Ishikawa (cell line): ENCODE measurements around the gene HEMK1.

Experiments
- CEBPB ChIP-seq: IDR thresholded peaks from 2 replicates; pipeline ENCODE4 v1.6.1; 2012
- CREB1 ChIP-seq: IDR thresholded peaks from 2 replicates; pipeline ENCODE4 v1.6.1; 2012; ENCODE audit warnings: low read depth
- EGR1 ChIP-seq: IDR thresholded peaks from 2 replicates; pipeline ENCODE4 v1.6.1; 2012
- EP300 ChIP-seq: IDR thresholded peaks from 2 replicates; pipeline ENCODE4 v1.6.1; 2012; ENCODE audit warnings: borderline replicate concordance
- NFIC ChIP-seq: IDR thresholded peaks from 2 replicates; pipeline ENCODE4 v1.6.1; 2012
- RAD21 ChIP-seq: IDR thresholded peaks from 2 replicates; pipeline ENCODE4 v1.6.1; 2012; ENCODE audit warnings: low read depth
- TAF1 ChIP-seq: IDR thresholded peaks from 2 replicates; pipeline ENCODE4 v1.6.1; 2012; ENCODE audit warnings: low read depth, mild to moderate bottlenecking
- TCF12 ChIP-seq: IDR thresholded peaks from 2 replicates; pipeline ENCODE4 v1.6.1; 2012; ENCODE audit warnings: low read depth
- TEAD4 ChIP-seq: IDR thresholded peaks from 2 replicates; pipeline ENCODE4 v1.6.1; 2012
- YY1 ChIP-seq: IDR thresholded peaks from 2 replicates; pipeline ENCODE4 v1.6.1; 2012; ENCODE audit warnings: low read depth
- ZBTB7A ChIP-seq: IDR thresholded peaks from 2 replicates; pipeline ENCODE4 v1.6.1; 2012; ENCODE audit warnings: low read depth
- TF ChIP-seq, protein P1 (sequence below): IDR thresholded peaks from 2 replicates; pipeline ENCODE4 v1.6.1; 2012; ENCODE audit warnings: low read depth, mild to moderate bottlenecking
- TF ChIP-seq, protein P2 (sequence below): IDR thresholded peaks from 2 replicates; pipeline ENCODE4 v1.6.1; 2012
- TF ChIP-seq, protein P3 (sequence below): IDR thresholded peaks from 2 replicates; pipeline ENCODE4 v1.6.1; 2012

Gene HEMK1

DNA sequence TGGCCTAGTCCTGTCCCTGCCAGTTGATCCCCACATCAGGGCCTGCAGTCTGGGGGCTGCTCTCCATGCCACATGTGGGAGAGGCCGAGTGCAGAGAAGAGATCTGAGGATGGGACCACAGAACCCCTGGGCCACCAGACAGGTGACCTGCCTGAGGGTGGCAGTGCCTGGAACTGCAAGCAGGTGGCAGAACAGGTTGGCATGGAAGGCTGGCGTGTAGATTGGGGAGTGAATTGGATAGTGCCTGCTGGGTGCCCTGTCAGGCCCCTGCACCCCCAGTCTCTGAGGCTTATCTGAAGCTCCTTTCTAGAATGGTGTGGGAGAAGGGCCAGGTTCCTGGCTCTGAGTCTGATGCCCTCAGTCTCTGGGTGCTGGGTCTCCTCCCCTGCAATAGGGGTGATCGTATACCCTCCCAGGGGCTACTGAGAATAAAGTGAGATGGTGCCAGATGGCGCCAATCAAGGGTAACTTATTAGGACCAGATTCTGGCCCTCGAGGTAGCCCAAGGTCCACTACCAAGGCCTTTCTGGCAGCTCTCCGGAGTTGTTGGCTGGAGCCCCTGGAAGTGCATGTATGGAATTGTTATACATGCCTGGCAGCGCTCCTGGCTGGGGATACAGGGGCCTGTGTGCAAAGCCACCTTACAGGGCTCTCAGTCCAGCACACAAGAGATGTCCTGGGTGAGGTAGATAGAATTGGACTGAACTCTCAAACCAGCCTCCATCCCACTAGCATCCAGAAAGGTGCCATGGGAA, 17.5 kb upstream of the HEMK1 start:
- TF ChIP-seq TEAD4 (no peak), NFIC (no peak), CEBPB (no peak), TCF12 (no peak)
- TF ChIP-seq, protein P1, sequence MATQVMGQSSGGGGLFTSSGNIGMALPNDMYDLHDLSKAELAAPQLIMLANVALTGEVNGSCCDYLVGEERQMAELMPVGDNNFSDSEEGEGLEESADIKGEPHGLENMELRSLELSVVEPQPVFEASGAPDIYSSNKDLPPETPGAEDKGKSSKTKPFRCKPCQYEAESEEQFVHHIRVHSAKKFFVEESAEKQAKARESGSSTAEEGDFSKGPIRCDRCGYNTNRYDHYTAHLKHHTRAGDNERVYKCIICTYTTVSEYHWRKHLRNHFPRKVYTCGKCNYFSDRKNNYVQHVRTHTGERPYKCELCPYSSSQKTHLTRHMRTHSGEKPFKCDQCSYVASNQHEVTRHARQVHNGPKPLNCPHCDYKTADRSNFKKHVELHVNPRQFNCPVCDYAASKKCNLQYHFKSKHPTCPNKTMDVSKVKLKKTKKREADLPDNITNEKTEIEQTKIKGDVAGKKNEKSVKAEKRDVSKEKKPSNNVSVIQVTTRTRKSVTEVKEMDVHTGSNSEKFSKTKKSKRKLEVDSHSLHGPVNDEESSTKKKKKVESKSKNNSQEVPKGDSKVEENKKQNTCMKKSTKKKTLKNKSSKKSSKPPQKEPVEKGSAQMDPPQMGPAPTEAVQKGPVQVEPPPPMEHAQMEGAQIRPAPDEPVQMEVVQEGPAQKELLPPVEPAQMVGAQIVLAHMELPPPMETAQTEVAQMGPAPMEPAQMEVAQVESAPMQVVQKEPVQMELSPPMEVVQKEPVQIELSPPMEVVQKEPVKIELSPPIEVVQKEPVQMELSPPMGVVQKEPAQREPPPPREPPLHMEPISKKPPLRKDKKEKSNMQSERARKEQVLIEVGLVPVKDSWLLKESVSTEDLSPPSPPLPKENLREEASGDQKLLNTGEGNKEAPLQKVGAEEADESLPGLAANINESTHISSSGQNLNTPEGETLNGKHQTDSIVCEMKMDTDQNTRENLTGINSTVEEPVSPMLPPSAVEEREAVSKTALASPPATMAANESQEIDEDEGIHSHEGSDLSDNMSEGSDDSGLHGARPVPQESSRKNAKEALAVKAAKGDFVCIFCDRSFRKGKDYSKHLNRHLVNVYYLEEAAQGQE = no peak
- TF ChIP-seq, protein P2, sequence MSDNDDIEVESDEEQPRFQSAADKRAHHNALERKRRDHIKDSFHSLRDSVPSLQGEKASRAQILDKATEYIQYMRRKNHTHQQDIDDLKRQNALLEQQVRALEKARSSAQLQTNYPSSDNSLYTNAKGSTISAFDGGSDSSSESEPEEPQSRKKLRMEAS = no peak

DNA sequence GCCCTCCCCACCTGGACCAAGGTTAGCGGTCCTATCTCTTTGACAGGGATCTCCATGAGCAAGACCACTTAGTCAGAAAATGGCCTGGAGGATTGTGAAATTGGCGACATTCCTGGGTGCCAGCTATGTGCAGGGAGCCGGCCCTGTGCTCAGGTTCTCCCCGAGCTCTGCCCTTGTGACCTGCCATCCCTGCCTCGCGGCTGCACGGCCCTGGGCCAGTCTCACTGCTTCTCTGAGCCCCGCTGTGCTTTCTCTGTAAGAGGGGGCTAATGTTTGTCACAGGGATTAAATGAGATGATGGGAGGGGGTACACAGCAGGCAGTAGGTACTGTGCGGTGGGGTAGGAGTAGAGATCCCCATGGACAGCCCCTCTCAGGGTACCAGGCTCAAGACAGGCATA, 16.7 kb upstream of the HEMK1 start:
- no peak for TF ChIP-seq RAD21
- no peak for TF ChIP-seq CEBPB
- TF ChIP-seq NFIC = no peak
- TF ChIP-seq, protein P3, sequence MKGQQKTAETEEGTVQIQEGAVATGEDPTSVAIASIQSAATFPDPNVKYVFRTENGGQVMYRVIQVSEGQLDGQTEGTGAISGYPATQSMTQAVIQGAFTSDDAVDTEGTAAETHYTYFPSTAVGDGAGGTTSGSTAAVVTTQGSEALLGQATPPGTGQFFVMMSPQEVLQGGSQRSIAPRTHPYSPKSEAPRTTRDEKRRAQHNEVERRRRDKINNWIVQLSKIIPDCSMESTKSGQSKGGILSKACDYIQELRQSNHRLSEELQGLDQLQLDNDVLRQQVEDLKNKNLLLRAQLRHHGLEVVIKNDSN = no peak
- TF ChIP-seq CREB1 = no peak
- no peak for TF ChIP-seq EGR1
- no peak for TF ChIP-seq TAF1
- TF ChIP-seq ZBTB7A = no peak
- TF ChIP-seq, protein P2 = no peak
- TF ChIP-seq YY1 = no peak
- no peak for TF ChIP-seq TCF12
- TF ChIP-seq TEAD4 = no peak

DNA sequence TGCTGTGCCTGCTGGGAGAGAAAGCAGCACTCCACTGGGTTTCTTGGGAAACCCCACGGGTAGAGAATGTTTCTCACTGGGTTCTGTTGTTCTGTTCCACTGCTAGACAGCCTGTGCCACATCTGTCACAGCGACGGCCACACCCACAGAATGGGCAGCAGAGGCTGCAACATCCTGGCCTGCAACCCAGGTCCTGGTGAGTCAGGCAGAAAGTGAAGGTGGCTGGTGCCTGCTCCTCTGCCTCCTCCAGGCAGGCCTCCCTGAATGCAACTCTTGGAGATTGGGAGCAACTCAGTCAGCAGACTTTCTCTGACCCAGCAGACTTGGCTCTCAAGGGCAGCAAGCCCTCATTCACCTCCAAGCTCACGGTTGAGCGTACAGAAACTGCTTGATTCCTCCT, 14.8 kb upstream of the HEMK1 start:
- TF ChIP-seq YY1 (no peak), NFIC (no peak), ZBTB7A (no peak), TAF1 (no peak), TEAD4 (no peak)
- TF ChIP-seq, protein P3 = no peak
- TF ChIP-seq, protein P1 = no peak

DNA sequence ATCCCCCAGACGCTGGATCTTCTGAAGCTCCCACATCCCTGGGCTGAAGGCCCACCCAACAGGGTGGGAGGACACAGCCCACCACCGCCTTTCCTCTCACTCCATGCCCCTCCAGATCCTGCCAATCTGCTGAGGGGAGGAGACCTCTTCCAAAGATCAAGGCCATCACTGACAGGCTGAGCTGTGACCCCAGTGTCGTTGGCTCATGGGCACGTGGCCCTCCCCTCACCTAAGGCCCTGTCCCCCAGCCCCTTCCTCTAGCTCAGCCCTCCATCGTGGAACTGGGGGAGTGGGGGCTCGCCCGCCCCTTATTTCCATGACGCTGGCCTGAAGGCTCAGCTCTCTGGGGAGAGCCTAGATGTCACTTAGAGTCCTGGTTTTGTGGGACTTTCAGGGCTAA, 12.2 kb upstream of the HEMK1 start:
- TF ChIP-seq YY1 = no peak
- TF ChIP-seq, protein P1 = no peak

DNA sequence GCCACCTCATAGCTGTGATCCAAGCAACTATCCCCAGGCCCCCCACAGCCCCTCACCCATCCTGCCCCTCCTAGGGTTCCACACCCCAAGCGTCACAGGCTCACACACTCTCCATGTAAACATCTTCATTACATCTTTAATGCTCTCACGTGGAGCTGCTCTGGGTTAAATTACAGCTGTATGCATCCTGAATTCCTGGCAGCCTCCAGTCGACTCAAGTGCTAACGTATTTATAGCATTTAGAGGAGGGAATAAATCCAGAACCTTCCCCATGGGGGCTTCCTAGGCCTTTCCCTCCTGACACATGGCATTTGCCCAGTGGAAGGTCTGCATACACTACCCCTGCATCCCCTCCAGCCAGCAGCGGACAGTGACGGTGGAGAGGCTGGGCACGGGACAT, 11.4 kb upstream of the HEMK1 start:
- TF ChIP-seq, protein P1 = no peak
- TF ChIP-seq CREB1 (no peak), TEAD4 (no peak), NFIC (no peak), CEBPB (no peak), EP300 (no peak), EGR1 (no peak), TCF12 (no peak)
